K562 (cell line): ENCODE data around the gene MRPL38. TPM values are rescaled to one million over a fixed set of nuclear protein-coding genes. Genes with fewer than 3 reads are reported as not detected.

Experiments used
- ATF7 ChIP-seq: fragments of 450-650 bp; IDR thresholded peaks from 2 replicates; pipeline ENCODE4 v1.7.1; 2014; ENCODE audit warnings: mild to moderate bottlenecking, moderate library complexity
- EHMT2 ChIP-seq: fragments of 450-650 bp; IDR thresholded peaks from 2 replicates; pipeline ENCODE4 v1.6.1; 2018; ENCODE audit warnings: antibody characterized with exemption
- GATA2 ChIP-seq: sonication (generic); formaldehyde crosslinking; IDR thresholded peaks from 2 replicates; pipeline ENCODE4 v1.4.0; 2020; ENCODE audit warnings: mild to moderate bottlenecking, missing genetic modification reagents
- GTF2E2 ChIP-seq: fragments of 200-800 bp; sonication (Bioruptor generic); IDR thresholded peaks from 2 replicates; pipeline ENCODE4 v1.6.1; 2016; ENCODE audit warnings: missing genetic modification characterization, missing compliant biosample characterization
- HDAC2 ChIP-seq: fragments of 450-650 bp; IDR thresholded peaks from 2 replicates; pipeline ENCODE4 v1.6.1; 2016; ENCODE audit warnings: mild to moderate bottlenecking
- KAT7 ChIP-seq: sonication (generic); formaldehyde crosslinking; IDR thresholded peaks from 2 replicates; pipeline ENCODE4 v1.8.0; 2022; ENCODE audit warnings: missing genetic modification reagents, mild to moderate bottlenecking, borderline replicate concordance
- MYC ChIP-seq, 2 experiments: fragments of 250-450 bp in 1 of 2; sonication (Bioruptor Pico) in 1 of 2; IDR thresholded peaks; 2 replicates each; pipeline versions ENCODE4 v1.5.1 to v1.6.1; 2012 to 2021; ENCODE audit warnings: low read depth in 2 of 2, borderline replicate concordance in 1 of 2, improper control_type of control experiment in 1 of 2, low read length in 1 of 2, mild to moderate bottlenecking in 1 of 2, moderate library complexity in 1 of 2
- NR1H2 ChIP-seq: sonication (generic); formaldehyde crosslinking; IDR thresholded peaks from 2 replicates; pipeline ENCODE4 v1.4.0; 2020; ENCODE audit warnings: mild to moderate bottlenecking, missing genetic modification reagents
- NR2C2 ChIP-seq, 2 experiments: fragments of 200-800 bp in 1 of 2; sonication (Bioruptor generic) in 1 of 2; sonication (generic) in 1 of 2; formaldehyde crosslinking in 1 of 2; IDR thresholded peaks; 2 replicates each; pipeline versions ENCODE4 v1.6.1 to v1.8.0; 2016 to 2022; ENCODE audit warnings: mild to moderate bottlenecking in 1 of 2, missing compliant biosample characterization in 1 of 2, missing genetic modification characterization in 1 of 2, missing genetic modification reagents in 1 of 2
- PHB2 ChIP-seq: fragments of 450-650 bp; IDR thresholded peaks from 2 replicates; pipeline ENCODE4 v1.6.1; 2017; ENCODE audit warnings: low read depth
- RHOXF2B ChIP-seq: fragments of 250-450 bp; sonication (Bioruptor Pico); conservative IDR thresholded peaks from 2 replicates; pipeline ENCODE4 v1.5.1; 2021
- SMAD3 ChIP-seq: fragments of 450-650 bp; formaldehyde crosslinking; conservative IDR thresholded peaks from 2 replicates; pipeline ENCODE4 v1.4.0; 2020; ENCODE audit warnings: mild to moderate bottlenecking
- TAL1 ChIP-seq: fragments of 450-650 bp; IDR thresholded peaks from 2 replicates; pipeline ENCODE4 v1.6.1; 2016; ENCODE audit warnings: mild to moderate bottlenecking
- WHSC1 ChIP-seq: IDR thresholded peaks from one replicate; pipeline ENCODE4 v1.6.1; 2012; ENCODE audit warnings: low read length, control low read depth, inconsistent platforms
- ZNF140 ChIP-seq: fragments of 250-450 bp; sonication (Bioruptor Pico); IDR thresholded peaks from 2 replicates; pipeline ENCODE4 v1.8.0; 2021; ENCODE audit warnings: moderate library complexity, mild to moderate bottlenecking, inconsistent platforms
- ZNF165 ChIP-seq: fragments of 250-450 bp; sonication (Bioruptor Pico); IDR thresholded peaks from 2 replicates; pipeline ENCODE4 v1.4.0; 2020; ENCODE audit warnings: borderline replicate concordance
- ZNF224 ChIP-seq: sonication (generic); formaldehyde crosslinking; IDR thresholded peaks from 2 replicates; pipeline ENCODE4 v1.8.0; 2022; ENCODE audit warnings: mild to moderate bottlenecking, missing genetic modification reagents
- polyA plus RNA-seq, 8 experiments: library from polyadenylated mRNA; depleted of rRNA in 4 of 8; stranded (reverse) in 5 of 8; unstranded in 3 of 8; fragments of >200 nt; fragmentation: Nextera tagmentation in 2 of 8; fragmentation: Illumina TruSeq in 1 of 8; extraction: Ambion mirVana in 2 of 8; extraction: Trizol in 1 of 8; gene quantifications; 2 replicates each; pipeline versions ENCODE4 v1.2.1 to v1.2.3, GENCODE V29; 2011 to 2014; ENCODE audit warnings: inconsistent platforms in 1 of 8, missing spikeins in 1 of 8
- total RNA-seq, 7 experiments: library from RNA; depleted of rRNA in 6 of 7; stranded (reverse); fragments of >200 nt in 6 of 7; fragmentation: Illumina TruSeq in 2 of 7; extraction: Trizol in 2 of 7; gene quantifications; 2 replicates each; pipeline versions ENCODE4 v1.2.1 to v1.2.3, GENCODE V29; 2011 to 2021; ENCODE audit warnings: low replicate concordance in 1 of 7
- TF ChIP-seq, protein P1 (sequence below): fragments of 250-450 bp; sonication (Bioruptor Pico); IDR thresholded peaks from 2 replicates; pipeline ENCODE4 v1.5.0; 2021; ENCODE audit warnings: mild to moderate bottlenecking, moderate library complexity
- TF ChIP-seq, protein P2 (sequence below), 2 experiments: fragments of 450-650 bp; IDR thresholded peaks; 2 replicates each; pipeline ENCODE4 v1.6.1; 2016

Gene MRPL38
- total and polyA plus RNA-seq, 9 of the 15 experiments (the other 6 are each of a cell fraction or from before 2014, with no cell fraction given): 4.5 to 154 (median 48.5) TPM

DNA sequence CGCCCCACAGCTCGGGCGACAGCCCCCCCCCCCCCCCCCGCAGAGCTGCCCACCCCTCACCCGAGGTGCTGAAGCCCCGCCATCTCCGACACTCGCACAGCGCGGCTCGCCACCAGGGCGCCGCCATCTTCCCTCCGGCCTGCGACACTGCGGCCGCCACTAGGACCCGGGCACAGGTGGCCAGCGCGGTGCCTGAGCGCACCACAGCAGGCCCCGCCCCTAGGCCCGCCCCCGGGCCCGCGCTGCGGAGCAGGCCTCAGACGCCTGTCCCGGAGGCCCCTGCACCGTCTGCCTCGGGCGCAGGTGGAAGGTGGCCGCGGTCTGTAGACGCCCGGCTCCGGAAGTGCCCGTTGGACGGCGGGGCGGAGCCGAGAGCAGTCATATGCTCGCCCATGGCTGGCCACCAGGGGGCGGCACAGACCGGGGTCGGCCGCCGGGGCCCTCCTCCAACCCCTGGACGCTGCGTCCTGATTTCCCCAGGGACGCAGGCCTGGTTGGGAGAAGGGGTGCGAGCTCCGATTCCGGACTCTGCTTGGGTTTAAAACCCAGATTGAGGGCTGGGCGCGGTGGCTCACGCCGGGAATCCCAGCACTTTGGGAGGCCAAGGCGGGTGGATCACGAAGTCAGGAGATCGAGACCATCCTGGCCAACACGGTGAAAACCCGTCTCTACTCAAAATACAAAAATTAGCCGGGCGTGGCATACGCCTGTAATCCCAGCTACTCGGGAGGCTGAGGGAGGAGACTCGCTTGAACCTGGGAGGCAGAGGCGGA is at the start of gene MRPL38 (continued):
- no peak for TF ChIP-seq ZNF224 (CRISPR knock-in tag)
- TF ChIP-seq MYC (IDR thresholded peaks at IDR 0.05; ENCODE audit: low read depth, low read length): peak; percentile 91
- TF ChIP-seq MYC (CRISPR knock-in tag; IDR thresholded peaks at IDR 0.05; ENCODE audit: borderline replicate concordance, low read depth): no peak
- peak; percentile 95; the same call in 1 of the 2 replicates for TF ChIP-seq KAT7 (CRISPR knock-in tag)
- TF ChIP-seq SMAD3 (CRISPR knock-in tag): no peak
- TF ChIP-seq, protein P1, sequence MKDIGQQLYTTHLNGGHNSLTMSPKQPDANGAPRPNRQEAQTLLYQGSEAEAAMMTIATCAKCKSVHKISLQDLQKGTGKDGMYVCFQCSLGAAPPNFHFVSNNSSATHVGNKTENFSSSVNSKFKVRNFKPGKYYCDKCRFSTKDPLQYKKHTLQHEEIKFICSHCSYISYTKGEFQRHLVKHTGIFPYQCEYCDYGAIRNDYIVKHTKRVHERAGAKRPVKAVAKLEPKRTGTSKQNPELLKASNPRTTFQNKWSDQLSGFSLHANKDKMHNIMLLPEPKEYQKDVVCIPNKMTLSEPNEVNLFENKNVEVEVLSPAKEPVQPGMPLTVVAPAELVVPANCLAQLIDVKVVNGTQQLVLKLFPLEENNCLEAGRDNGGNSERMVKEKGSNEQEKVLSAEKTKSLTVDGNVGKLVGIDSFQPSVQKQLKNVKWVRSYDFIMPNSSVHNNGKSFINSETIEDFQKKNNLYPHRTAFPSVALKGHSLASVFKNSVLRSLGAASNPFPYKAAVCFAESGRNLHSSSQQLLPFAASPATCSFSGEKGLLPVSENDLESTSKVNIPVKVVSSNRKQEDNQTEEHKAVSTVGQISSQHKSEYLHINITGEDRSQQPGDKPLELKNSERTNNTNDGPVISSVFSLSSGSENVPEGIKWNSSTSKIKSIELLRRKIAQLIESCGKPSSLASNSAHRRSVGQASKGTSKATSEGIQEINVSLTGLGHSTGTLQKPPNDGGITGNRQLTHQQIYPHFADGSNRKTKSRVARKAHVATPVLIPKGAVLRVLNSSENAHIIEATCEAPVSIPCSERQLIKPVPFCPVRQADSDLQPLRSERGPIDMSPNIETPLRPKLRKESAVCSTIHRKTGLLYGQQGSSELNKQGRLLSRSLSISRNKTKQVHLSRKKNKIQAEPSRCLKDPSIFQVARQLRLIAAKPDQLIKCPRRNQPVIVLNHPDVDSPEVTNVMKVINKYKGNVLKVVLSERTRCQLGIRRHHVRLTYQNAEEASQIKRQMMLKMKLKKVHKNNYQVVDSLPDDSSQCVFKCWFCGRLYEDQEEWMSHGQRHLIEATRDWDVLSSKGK (CRISPR knock-in tag): no peak
- TF ChIP-seq GTF2E2: no peak
- TF ChIP-seq TAL1: no peak
- TF ChIP-seq ATF7: peak; percentile 77
- TF ChIP-seq ZNF165 (CRISPR knock-in tag): no peak
- TF ChIP-seq WHSC1: no peak
- no peak for TF ChIP-seq RHOXF2B
- TF ChIP-seq EHMT2: no peak
- no peak for TF ChIP-seq NR1H2 (CRISPR knock-in tag)
- no peak for TF ChIP-seq PHB2
- TF ChIP-seq HDAC2: peak; percentile 47; the same call in 1 of the 2 replicates
- no peak for TF ChIP-seq ZNF140 (CRISPR knock-in tag)
- TF ChIP-seq NR2C2 (CRISPR knock-in tag; IDR thresholded peaks at IDR 0.05): no peak
- TF ChIP-seq NR2C2 (tag; IDR thresholded peaks at IDR 0.05): peak; percentile 71
- TF ChIP-seq, protein P2, sequence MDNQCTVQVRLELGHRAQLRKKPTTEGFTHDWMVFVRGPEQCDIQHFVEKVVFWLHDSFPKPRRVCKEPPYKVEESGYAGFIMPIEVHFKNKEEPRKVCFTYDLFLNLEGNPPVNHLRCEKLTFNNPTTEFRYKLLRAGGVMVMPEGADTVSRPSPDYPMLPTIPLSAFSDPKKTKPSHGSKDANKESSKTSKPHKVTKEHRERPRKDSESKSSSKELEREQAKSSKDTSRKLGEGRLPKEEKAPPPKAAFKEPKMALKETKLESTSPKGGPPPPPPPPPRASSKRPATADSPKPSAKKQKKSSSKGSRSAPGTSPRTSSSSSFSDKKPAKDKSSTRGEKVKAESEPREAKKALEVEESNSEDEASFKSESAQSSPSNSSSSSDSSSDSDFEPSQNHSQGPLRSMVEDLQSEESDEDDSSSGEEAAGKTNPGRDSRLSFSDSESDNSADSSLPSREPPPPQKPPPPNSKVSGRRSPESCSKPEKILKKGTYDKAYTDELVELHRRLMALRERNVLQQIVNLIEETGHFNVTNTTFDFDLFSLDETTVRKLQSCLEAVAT (IDR thresholded peaks at IDR 0.05): peak in 1 of 2 experiments; percentile 61; a peak in 1 of 4 replicates
- TF ChIP-seq GATA2: no peak
